ENCODE results near the gene PDRG1.
A peak's percentile ranks its signal among the peaks of the same experiment; 100 is the strongest.

The PDRG1 gene

DNA sequence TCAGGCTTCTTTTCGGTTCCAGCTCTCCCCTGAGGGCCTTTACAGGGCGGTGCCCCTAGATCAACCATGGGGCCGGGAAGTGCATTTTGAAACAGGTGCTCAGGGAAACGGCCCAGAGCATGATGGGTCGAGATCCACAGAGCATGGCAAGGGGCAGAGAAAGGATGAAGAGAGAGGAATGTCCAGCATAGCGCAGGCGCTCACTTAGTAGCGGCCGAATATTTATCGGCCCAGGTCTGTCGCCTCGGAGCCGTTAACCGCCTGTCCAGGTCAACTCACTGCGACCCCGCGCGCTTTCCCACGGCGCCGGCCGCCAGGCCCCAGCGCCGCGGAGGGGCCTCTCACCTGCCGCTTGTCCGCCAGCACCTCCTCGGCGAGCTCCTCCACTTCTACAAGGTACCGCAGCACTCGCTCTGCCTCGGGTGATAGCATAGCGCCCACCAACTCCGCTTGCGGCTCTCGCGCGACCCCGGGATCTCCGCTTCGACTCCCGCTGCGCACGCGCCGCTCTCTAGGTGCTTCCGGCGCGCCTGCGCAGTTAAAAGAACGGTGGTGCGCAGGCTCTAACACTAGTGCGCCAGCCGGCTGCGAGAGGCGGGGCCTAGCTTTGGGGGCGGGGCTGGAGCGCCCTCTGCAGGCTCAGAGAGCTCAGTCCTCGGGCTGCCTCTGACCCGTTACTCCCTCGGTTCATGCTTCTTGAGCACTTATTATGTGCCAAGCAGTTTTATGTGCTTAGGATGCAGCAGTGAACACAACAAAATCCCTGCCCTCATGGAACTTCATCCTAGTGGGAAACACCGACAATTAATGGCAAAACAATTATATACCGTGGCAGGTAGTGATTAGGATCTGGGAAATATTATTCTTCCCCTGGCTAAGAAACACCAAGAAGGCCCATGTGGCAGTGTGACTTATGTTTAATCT lies at the start of gene PDRG1:
PDRG1 (minus strand) TSS at position 517 of the 924 bp plus-strand sequence; CDS start at position 432, 85 bp downstream.
- H3K27ac ChIP-seq: peak within 1 kb of the TSS; percentile 29
- peaks cover 24% of the 10 kb centered on the region for H3K27me3 ChIP-seq (ENCODE audit: insufficient read depth, low read depth)
- H3K79me2 ChIP-seq (ENCODE audit: insufficient read depth, low read depth): peaks cover 21% of the 10 kb centered on the region
- H3K9ac ChIP-seq: peak within 1 kb of the TSS; percentile 77
- peaks cover 6% of the 10 kb centered on the region for H3K4me1 ChIP-seq (ENCODE audit: low read depth, poor library complexity, severe bottlenecking)
- peak within 1 kb of the TSS; percentile 80 for H2AFZ ChIP-seq (ENCODE audit: low read depth)
- TF ChIP-seq, protein P1, sequence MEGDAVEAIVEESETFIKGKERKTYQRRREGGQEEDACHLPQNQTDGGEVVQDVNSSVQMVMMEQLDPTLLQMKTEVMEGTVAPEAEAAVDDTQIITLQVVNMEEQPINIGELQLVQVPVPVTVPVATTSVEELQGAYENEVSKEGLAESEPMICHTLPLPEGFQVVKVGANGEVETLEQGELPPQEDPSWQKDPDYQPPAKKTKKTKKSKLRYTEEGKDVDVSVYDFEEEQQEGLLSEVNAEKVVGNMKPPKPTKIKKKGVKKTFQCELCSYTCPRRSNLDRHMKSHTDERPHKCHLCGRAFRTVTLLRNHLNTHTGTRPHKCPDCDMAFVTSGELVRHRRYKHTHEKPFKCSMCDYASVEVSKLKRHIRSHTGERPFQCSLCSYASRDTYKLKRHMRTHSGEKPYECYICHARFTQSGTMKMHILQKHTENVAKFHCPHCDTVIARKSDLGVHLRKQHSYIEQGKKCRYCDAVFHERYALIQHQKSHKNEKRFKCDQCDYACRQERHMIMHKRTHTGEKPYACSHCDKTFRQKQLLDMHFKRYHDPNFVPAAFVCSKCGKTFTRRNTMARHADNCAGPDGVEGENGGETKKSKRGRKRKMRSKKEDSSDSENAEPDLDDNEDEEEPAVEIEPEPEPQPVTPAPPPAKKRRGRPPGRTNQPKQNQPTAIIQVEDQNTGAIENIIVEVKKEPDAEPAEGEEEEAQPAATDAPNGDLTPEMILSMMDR (conservative IDR thresholded peaks at IDR 0.05; ENCODE audit: low read depth, low read length): peak; percentile 90
- H3K4me2 ChIP-seq: peak within 1 kb of the TSS; percentile 96
- H4K20me1 ChIP-seq (ENCODE audit: insufficient read depth): no peaks in the 10 kb centered on the region
- peak within 1 kb of the TSS; percentile 73 for H3K4me3 ChIP-seq (IDR thresholded peaks at IDR 0.05; ENCODE audit: insufficient read depth, low read depth, low read length)
- H3K36me3 ChIP-seq (ENCODE audit: insufficient read depth): peaks cover 18% of the 10 kb centered on the region; the same call in 1 of the 2 replicates

DNA sequence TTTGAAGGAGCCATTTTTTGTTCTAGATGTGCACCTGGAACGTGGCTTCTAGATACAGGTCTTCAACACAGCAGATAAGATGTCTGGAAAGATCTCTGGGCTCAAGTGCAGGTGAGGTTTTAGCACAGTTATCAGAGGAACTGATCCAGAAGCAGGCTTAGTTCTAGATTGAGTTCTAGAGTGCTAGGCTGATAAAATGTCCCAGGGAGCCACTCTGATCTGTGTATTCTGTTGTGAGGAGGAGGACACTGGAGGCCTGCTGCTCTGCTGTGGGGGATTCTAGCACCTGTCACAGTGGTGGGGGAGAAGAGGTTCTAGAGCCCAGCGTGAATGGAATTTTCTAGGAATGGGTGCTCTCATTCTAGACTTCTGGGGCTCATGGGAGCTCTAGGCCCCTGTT lies 46.4 kb upstream of the PDRG1 start:
- no peaks in the 10 kb centered on the region for H3K79me2 ChIP-seq (ENCODE audit: insufficient read depth, low read depth)
- H3K36me3 ChIP-seq (ENCODE audit: insufficient read depth): no peaks in the 10 kb centered on the region
- H3K9ac ChIP-seq: no peak overlapping the region
- H3K4me3 ChIP-seq (IDR thresholded peaks at IDR 0.05; ENCODE audit: insufficient read depth, low read depth, low read length): no peak overlapping the region
- H3K4me1 ChIP-seq (ENCODE audit: low read depth, poor library complexity, severe bottlenecking): no peaks in the 10 kb centered on the region
- H4K20me1 ChIP-seq (ENCODE audit: insufficient read depth): no peaks in the 10 kb centered on the region
- H3K4me2 ChIP-seq: no peak overlapping the region
- TF ChIP-seq, protein P1 (conservative IDR thresholded peaks at IDR 0.05; ENCODE audit: low read depth, low read length): no peak
- H2AFZ ChIP-seq (ENCODE audit: low read depth): no peak overlapping the region
- no peak overlapping the region for H3K27ac ChIP-seq
- peaks cover 45% of the 10 kb centered on the region; the same call in 1 of the 2 replicates for H3K27me3 ChIP-seq (ENCODE audit: insufficient read depth, low read depth)

DNA sequence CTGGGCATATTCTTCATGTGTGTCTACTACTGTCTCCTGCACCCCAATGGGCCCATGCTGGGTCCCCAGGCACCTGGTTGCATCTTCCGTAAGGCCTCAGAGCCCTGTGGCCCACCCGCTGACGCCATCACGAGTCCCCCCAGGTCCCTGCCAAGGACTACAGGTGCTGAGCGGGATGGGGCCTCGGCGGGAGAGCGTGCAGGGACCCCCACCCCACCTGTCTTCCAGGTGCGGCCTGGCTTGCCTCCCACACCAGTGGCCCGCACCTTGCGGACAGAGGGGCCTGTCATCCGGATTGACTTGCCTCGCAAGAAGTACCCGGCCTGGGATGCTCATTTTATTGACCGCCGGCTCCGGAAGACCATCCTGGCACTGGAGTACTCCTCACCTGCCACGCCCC lies 45.1 kb upstream of the PDRG1 start:
- TF ChIP-seq, protein P1 (conservative IDR thresholded peaks at IDR 0.05; ENCODE audit: low read depth, low read length): no peak
- Histone ChIP-seq H3K4me3 (IDR thresholded peaks at IDR 0.05; ENCODE audit: insufficient read depth, low read depth, low read length) (no peak overlapping the region), H3K27me3 (ENCODE audit: insufficient read depth, low read depth) (peaks cover 53% of the 10 kb centered on the region; the same call in 1 of the 2 replicates), H3K36me3 (ENCODE audit: insufficient read depth) (no peaks in the 10 kb centered on the region), H3K27ac (no peak overlapping the region), H4K20me1 (ENCODE audit: insufficient read depth) (no peaks in the 10 kb centered on the region), H3K79me2 (ENCODE audit: insufficient read depth, low read depth) (no peaks in the 10 kb centered on the region), H2AFZ (ENCODE audit: low read depth) (no peak overlapping the region), H3K9ac (no peak overlapping the region), H3K4me1 (ENCODE audit: low read depth, poor library complexity, severe bottlenecking) (no peaks in the 10 kb centered on the region), H3K4me2 (no peak overlapping the region)

DNA sequence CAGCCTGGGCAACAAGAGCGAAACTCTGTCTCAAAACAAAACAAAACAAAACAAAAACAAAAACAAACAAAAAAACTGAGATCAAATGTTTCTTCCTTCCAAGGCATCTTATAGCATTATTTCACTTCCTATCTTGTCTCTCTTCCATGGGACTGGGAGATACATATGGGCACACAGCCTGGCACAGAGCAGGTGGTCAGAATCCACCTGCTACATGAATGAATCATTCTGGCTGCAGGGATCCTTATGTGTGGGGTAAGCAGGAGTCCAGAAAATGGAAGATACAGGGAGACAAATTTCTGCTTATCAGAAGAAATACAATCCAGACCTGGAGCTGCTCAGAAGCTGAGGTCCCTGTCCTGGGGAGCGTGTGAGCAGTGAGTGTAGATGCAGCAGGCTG lies 40.2 kb upstream of the PDRG1 start:
- Histone ChIP-seq H3K4me1 (ENCODE audit: low read depth, poor library complexity, severe bottlenecking) (no peaks in the 10 kb centered on the region), H2AFZ (ENCODE audit: low read depth) (no peak overlapping the region), H4K20me1 (ENCODE audit: insufficient read depth) (no peaks in the 10 kb centered on the region), H3K27me3 (ENCODE audit: insufficient read depth, low read depth) (peaks cover 32% of the 10 kb centered on the region; the same call in 1 of the 2 replicates), H3K9ac (no peak overlapping the region), H3K27ac (no peak overlapping the region), H3K4me2 (no peak overlapping the region), H3K36me3 (ENCODE audit: insufficient read depth) (no peaks in the 10 kb centered on the region), H3K4me3 (IDR thresholded peaks at IDR 0.05; ENCODE audit: insufficient read depth, low read depth, low read length) (no peak overlapping the region), H3K79me2 (ENCODE audit: insufficient read depth, low read depth) (no peaks in the 10 kb centered on the region)
- TF ChIP-seq, protein P1 (conservative IDR thresholded peaks at IDR 0.05; ENCODE audit: low read depth, low read length): no peak
